Measurements from ENCODE around the gene LCN12. TPM values are rescaled to one million over a fixed set of nuclear protein-coding genes. Genes with fewer than 3 reads are reported as not detected.

LCN12 gene
- total RNA-seq, 1 donor from 2014 or later = not detected

Other genes with a start within 250 kb of the LCN12 start
- 70.8 and 93.8 TPM in 2 replicates for gene DIPK1B, start 239.7 kb upstream of the LCN12 start, total RNA-seq
- gene LCN10, start 209.3 kb upstream of the LCN12 start, total RNA-seq = 0.13 TPM in 1 of 2 replicates, not detected in the other
- gene LCN6, start 203.7 kb upstream of the LCN12 start, total RNA-seq = 0.13 TPM in 1 of 2 replicates, not detected in the other
- not detected in 2 replicates for gene LCN8, start 194.0 kb upstream of the LCN12 start, total RNA-seq
- gene LCN15, start 187.8 kb upstream of the LCN12 start, total RNA-seq = 0.13 TPM in 1 of 2 replicates, not detected in the other
- gene TMEM141, start 160.9 kb upstream of the LCN12 start, total RNA-seq = 54.1 and 58.8 TPM in 2 replicates
- gene CCDC183, start 155.9 kb upstream of the LCN12 start, total RNA-seq = 0.26 and 0.51 TPM in 2 replicates
- 51.1 and 67.6 TPM in 2 replicates for gene RABL6, start 144.3 kb upstream of the LCN12 start, total RNA-seq
- gene AJM1, start 109.8 kb upstream of the LCN12 start, total RNA-seq = 0.51 and 0.89 TPM in 2 replicates
- 207 and 242 TPM in 2 replicates for gene PHPT1, start 102.9 kb upstream of the LCN12 start, total RNA-seq
- gene MAMDC4, start 99.9 kb upstream of the LCN12 start, total RNA-seq = 0.64 and 1.1 TPM in 2 replicates
- gene EDF1, start 86.0 kb upstream of the LCN12 start, total RNA-seq = 236 and 240 TPM in 2 replicates
- gene TRAF2, start 65.8 kb upstream of the LCN12 start, total RNA-seq = 13.0 and 21.9 TPM in 2 replicates
- 130 and 218 TPM in 2 replicates for gene FBXW5, start 7.5 kb upstream of the LCN12 start, total RNA-seq
- 0.51 and 0.77 TPM in 2 replicates for gene C8G, start 7.0 kb upstream of the LCN12 start, total RNA-seq
- 0.13 and 0.25 TPM in 2 replicates for gene PTGDS, start 25.2 kb downstream of the LCN12 start, total RNA-seq
- gene LCNL1, start 30.7 kb downstream of the LCN12 start, total RNA-seq = not detected in 2 replicates
- 6.7 and 8.5 TPM in 2 replicates for gene PAXX, start 40.1 kb downstream of the LCN12 start, total RNA-seq
- gene CLIC3, start 44.3 kb downstream of the LCN12 start, total RNA-seq = not detected in 2 replicates
- gene ABCA2, start 76.0 kb downstream of the LCN12 start, total RNA-seq = 4.5 and 9.9 TPM in 2 replicates
- gene FUT7, start 79.8 kb downstream of the LCN12 start, total RNA-seq = not detected in 2 replicates
- 10.0 and 14.4 TPM in 2 replicates for gene NPDC1, start 93.9 kb downstream of the LCN12 start, total RNA-seq
- not detected in 2 replicates for gene ENTPD2, start 101.8 kb downstream of the LCN12 start, total RNA-seq
- 5.1 and 10.3 TPM in 2 replicates for gene SAPCD2, start 118.3 kb downstream of the LCN12 start, total RNA-seq
- gene UAP1L1, start 125.2 kb downstream of the LCN12 start, total RNA-seq = 12.8 and 30.1 TPM in 2 replicates
- gene MAN1B1, start 134.7 kb downstream of the LCN12 start, total RNA-seq = 42.7 and 56.8 TPM in 2 replicates
- 66.8 and 112 TPM in 2 replicates for gene DPP7, start 162.5 kb downstream of the LCN12 start, total RNA-seq
- gene GRIN1, start 186.9 kb downstream of the LCN12 start, total RNA-seq = 0.13 TPM in 1 of 2 replicates, not detected in the other
- gene LRRC26, start 217.8 kb downstream of the LCN12 start, total RNA-seq = 0.13 TPM in 1 of 2 replicates, not detected in the other
- not detected in 2 replicates for gene TMEM210, start 219.8 kb downstream of the LCN12 start, total RNA-seq
- 15.1 and 22.1 TPM in 2 replicates for gene ANAPC2, start 236.3 kb downstream of the LCN12 start, total RNA-seq
- 90.5 and 93.1 TPM in 2 replicates for gene SSNA1, start 236.4 kb downstream of the LCN12 start, total RNA-seq
- 3.3 and 4.4 TPM in 2 replicates for gene TPRN, start 248.5 kb downstream of the LCN12 start, total RNA-seq

Data from dermis microvascular lymphatic vessel endothelial cell (primary cell).